Smooth muscle cell (in vitro differentiated cells): ENCODE measurements around the gene POU3F3. TPM values are rescaled to one million over a fixed set of nuclear protein-coding genes. Genes with fewer than 3 reads are reported as not detected.

Experiments
- DNase-seq: peaks from one replicate; lab custom pipeline; 2025; ENCODE audit not compliant: unreplicated experiment; lab: John Stamatoyannopoulos, UW
- H2AFZ ChIP-seq: fragments of 200-600 bp; sonication (generic); 2 replicates; pipeline ENCODE4 v1.6.0; 2016; ENCODE audit warnings: antibody characterized with exemption, low read depth, mild to moderate bottlenecking
- H3F3A ChIP-seq: fragments of 200-600 bp; sonication (generic); 2 replicates; pipeline ENCODE4 v1.6.0; 2017; ENCODE audit warnings: antibody characterized with exemption, low read depth
- H3K27ac ChIP-seq: fragments of 200-600 bp; sonication (generic); 2 replicates; pipeline ENCODE4 v1.5.1; 2016; ENCODE audit warnings: low read depth, mild to moderate bottlenecking
- H3K27me3 ChIP-seq: fragments of 200-600 bp; sonication (generic); 2 replicates; pipeline ENCODE4 v1.6.1; 2016; ENCODE audit warnings: low read depth, mild to moderate bottlenecking
- H3K36me3 ChIP-seq: fragments of 200-600 bp; sonication (generic); 2 replicates; pipeline ENCODE4 v1.5.1; 2016; ENCODE audit warnings: low read depth
- H3K4me1 ChIP-seq: fragments of 200-600 bp; sonication (generic); 2 replicates; pipeline ENCODE4 v1.5.1; 2016; ENCODE audit warnings: low read depth
- H3K4me2 ChIP-seq: fragments of 200-600 bp; sonication (generic); 2 replicates; pipeline ENCODE4 v1.6.0; 2016; ENCODE audit warnings: mild to moderate bottlenecking
- H3K4me3 ChIP-seq: fragments of 200-600 bp; sonication (generic); 2 replicates; pipeline ENCODE4 v1.5.1; 2016; ENCODE audit warnings: mild to moderate bottlenecking
- H3K79me2 ChIP-seq: fragments of 200-600 bp; sonication (generic); 2 replicates; pipeline ENCODE4 v1.6.0; 2016; ENCODE audit warnings: low read depth, mild to moderate bottlenecking
- H3K9ac ChIP-seq: fragments of 200-600 bp; sonication (generic); 2 replicates; pipeline ENCODE4 v1.6.0; 2016; ENCODE audit warnings: low read depth
- H3K9me3 ChIP-seq: fragments of 200-600 bp; sonication (generic); replicated peaks from 2 replicates; pipeline ENCODE4 v1.5.1; 2016; ENCODE audit warnings: low read depth
- H4K20me1 ChIP-seq: fragments of 200-600 bp; sonication (generic); 2 replicates; pipeline ENCODE4 v1.6.0; 2016; ENCODE audit warnings: low read depth
- CTCF ChIP-seq: fragments of 200-600 bp; sonication (generic); IDR thresholded peaks from 2 replicates; pipeline ENCODE4 v1.5.1; 2017; ENCODE audit warnings: borderline replicate concordance, mild to moderate bottlenecking, antibody characterized with exemption; ENCODE audit not compliant: insufficient read depth, poor library complexity, severe bottlenecking
- WGBS: methylation state at CpG from one replicate; pipeline ENCODE4 v1.1.7; 2016; ENCODE audit warnings: low lambda C conversion rate; 5-methylcytosine and 5-hydroxymethylcytosine counted together
- polyA plus RNA-seq: library from polyadenylated mRNA; unstranded; fragments of >200 nt; fragmentation: Nextera tagmentation; extraction: Ambion mirVana; gene quantifications from 2 replicates; pipeline ENCODE4 v1.2.1, GENCODE V29; 2016
- total RNA-seq: library from RNA; depleted of rRNA; stranded (reverse); fragments of >200 nt; gene quantifications from 2 replicates; pipeline ENCODE4 v1.2.3, GENCODE V29; 2014

POU3F3 gene
- total and polyA plus RNA-seq, 2 experiments from 2014 or later: not detected

DNA sequence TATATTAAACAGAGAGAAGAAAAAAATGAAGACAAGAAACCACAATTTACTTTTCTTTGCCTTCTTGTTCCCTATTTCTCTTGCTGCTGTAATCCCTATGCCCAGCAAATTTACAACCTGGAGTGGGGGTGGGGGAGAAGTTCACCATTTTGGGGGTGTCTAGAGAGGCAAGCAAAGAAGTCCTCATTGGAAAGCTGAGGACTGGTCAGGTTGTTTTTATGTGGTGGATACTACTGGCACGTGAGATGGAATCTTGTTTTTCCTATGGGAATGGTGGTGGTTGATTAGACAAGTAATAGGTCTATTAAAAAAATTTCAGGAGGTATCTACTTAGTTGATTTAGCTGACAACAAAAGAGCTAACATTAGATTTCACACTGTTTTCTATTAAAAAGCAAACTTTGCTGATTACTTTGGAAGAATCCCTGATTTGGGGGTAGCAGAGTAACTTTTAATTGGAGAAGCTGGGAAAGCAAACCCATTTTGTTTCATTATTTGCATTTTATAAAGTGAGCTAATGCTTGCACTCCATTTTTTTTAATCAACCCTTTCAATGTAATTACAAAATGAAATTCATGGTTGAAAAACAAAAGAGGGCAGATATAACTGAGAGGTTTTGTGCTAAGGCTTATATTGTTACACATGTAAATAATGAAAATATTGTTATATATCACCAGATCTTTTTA, 6.0 kb downstream of the POU3F3 start:
- TF ChIP-seq CTCF: no peak
- peaks cover 14% of the 10 kb centered on the region for H3K4me1 ChIP-seq
- peaks cover 90% of the 10 kb centered on the region for H3K27me3 ChIP-seq
- H3F3A ChIP-seq: no peaks in the 10 kb centered on the region
- no peaks in the 10 kb centered on the region for H4K20me1 ChIP-seq
- H3K4me2 ChIP-seq: no peak overlapping the region
- H2AFZ ChIP-seq: no peak overlapping the region
- H3K36me3 ChIP-seq: no peaks in the 10 kb centered on the region
- WGBS: 12% methylated on average over 1 of the region's 1 CpG
- no peak overlapping the region for H3K27ac ChIP-seq
- no peaks in the 10 kb centered on the region for H3K9me3 ChIP-seq
- DNase-seq: no peak
- no peak overlapping the region for H3K9ac ChIP-seq
- H3K79me2 ChIP-seq: no peaks in the 10 kb centered on the region
- no peak overlapping the region for H3K4me3 ChIP-seq

- H3K27ac ChIP-seq: no peak overlapping the region
- 16% methylated on average over 4 of the region's 4 CpGs for WGBS
- H3K36me3 ChIP-seq: no peaks in the 10 kb centered on the region
- no peak overlapping the region for H3K4me2 ChIP-seq
- no peak overlapping the region for H3K9ac ChIP-seq
- H3K4me1 ChIP-seq: peaks cover 14% of the 10 kb centered on the region
- H3K9me3 ChIP-seq: no peaks in the 10 kb centered on the region
- H4K20me1 ChIP-seq: no peaks in the 10 kb centered on the region
- TF ChIP-seq CTCF: no peak
- H2AFZ ChIP-seq: no peak overlapping the region
- H3K27me3 ChIP-seq: peaks cover 93% of the 10 kb centered on the region
- H3K79me2 ChIP-seq: no peaks in the 10 kb centered on the region
- no peaks in the 10 kb centered on the region for H3F3A ChIP-seq
- DNase-seq: no peak
- no peak overlapping the region for H3K4me3 ChIP-seq
Observed at GRCh38 chr2:104860451-104860790, 6.5 kb downstream of the POU3F3 start.

GRCh38 chr2:104861351-104862057, 7.6 kb downstream of the POU3F3 start:
- Histone ChIP-seq H3K36me3 (no peaks in the 10 kb centered on the region), H3K4me2 (peak overlapping the region; percentile 82), H3K79me2 (no peaks in the 10 kb centered on the region), H3F3A (no peaks in the 10 kb centered on the region), H3K4me1 (peaks cover 14% of the 10 kb centered on the region), H3K27me3 (peaks cover 99% of the 10 kb centered on the region), H2AFZ (no peak overlapping the region), H3K4me3 (peak overlapping the region; percentile 35), H3K9ac (no peak overlapping the region), H3K27ac (no peak overlapping the region), H4K20me1 (no peaks in the 10 kb centered on the region), H3K9me3 (no peaks in the 10 kb centered on the region)
- 3% methylated on average over 11 of the region's 11 CpGs for WGBS
- no peak for DNase-seq
- TF ChIP-seq CTCF: no peak
